Measurements from ENCODE around the gene SYT15B.
"Not testable (repeated sequence)": the region's sequence is repeated elsewhere in the genome, so short reads cannot be mapped to it uniquely, and the experiment has no call there.

SYT15B gene

GRCh38 chr10:47751821-47752220, 11.6 kb downstream of the SYT15B start:
- DNase-seq; H3K36me3 ChIP-seq; H3K27me3 ChIP-seq (ENCODE audit: insufficient read depth, low read depth, severe bottlenecking); H3K27ac ChIP-seq; H3K4me3 ChIP-seq (ENCODE audit: low read depth, low read length); H3K9me3 ChIP-seq (ENCODE audit: severe bottlenecking): not testable (repeated sequence)

- not testable (repeated sequence) for H3K27me3 ChIP-seq (ENCODE audit: insufficient read depth, low read depth, severe bottlenecking); H3K36me3 ChIP-seq
Observed at GRCh38 chr10:47750360-47750759, 13.0 kb downstream of the SYT15B start.

GRCh38 chr10:47746780-47747376, 16.5 kb downstream of the SYT15B start:
- not testable (repeated sequence) for H3K27ac ChIP-seq; H3K9me3 ChIP-seq (ENCODE audit: severe bottlenecking)

More at GRCh38 chr10:47750360-47750759, 13.0 kb downstream of the SYT15B start:
- H3K27ac ChIP-seq; H3K9me3 ChIP-seq (ENCODE audit: severe bottlenecking); H3K4me3 ChIP-seq (ENCODE audit: low read depth, low read length); DNase-seq: not testable (repeated sequence)

GRCh38 chr10:47744881-47745280, 18.5 kb downstream of the SYT15B start:
- not testable (repeated sequence) for H3K27ac ChIP-seq; H3K4me3 ChIP-seq (ENCODE audit: low read depth, low read length); DNase-seq; H3K36me3 ChIP-seq; H3K9me3 ChIP-seq (ENCODE audit: severe bottlenecking); H3K27me3 ChIP-seq (ENCODE audit: insufficient read depth, low read depth, severe bottlenecking)

More at GRCh38 chr10:47746780-47747376, 16.5 kb downstream of the SYT15B start:
- H3K36me3 ChIP-seq; DNase-seq; H3K4me3 ChIP-seq (ENCODE audit: low read depth, low read length); H3K27me3 ChIP-seq (ENCODE audit: insufficient read depth, low read depth, severe bottlenecking): not testable (repeated sequence)

GRCh38 chr10:47743611-47744550, 19.5 kb downstream of the SYT15B start:
- H3K27me3 ChIP-seq (ENCODE audit: insufficient read depth, low read depth, severe bottlenecking); H3K9me3 ChIP-seq (ENCODE audit: severe bottlenecking); H3K36me3 ChIP-seq; H3K27ac ChIP-seq: not testable (repeated sequence)
- peak overlapping the region; percentile 37 for H3K4me3 ChIP-seq (ENCODE audit: low read depth, low read length)
- DNase-seq: peak; percentile 66

- H3K36me3 ChIP-seq; DNase-seq; H3K27me3 ChIP-seq (ENCODE audit: insufficient read depth, low read depth, severe bottlenecking); H3K27ac ChIP-seq; H3K4me3 ChIP-seq (ENCODE audit: low read depth, low read length); H3K9me3 ChIP-seq (ENCODE audit: severe bottlenecking): not testable (repeated sequence)
Observed at GRCh38 chr10:47740868-47741267, 22.5 kb downstream of the SYT15B start.

- not testable (repeated sequence) for DNase-seq; H3K27me3 ChIP-seq (ENCODE audit: insufficient read depth, low read depth, severe bottlenecking); H3K36me3 ChIP-seq; H3K4me3 ChIP-seq (ENCODE audit: low read depth, low read length); H3K27ac ChIP-seq; H3K9me3 ChIP-seq (ENCODE audit: severe bottlenecking)
Observed at GRCh38 chr10:47730911-47731310, 32.5 kb downstream of the SYT15B start.

GRCh38 chr10:47725740-47726139, 37.7 kb downstream of the SYT15B start:
- H3K27me3 ChIP-seq (ENCODE audit: insufficient read depth, low read depth, severe bottlenecking); DNase-seq; H3K4me3 ChIP-seq (ENCODE audit: low read depth, low read length); H3K36me3 ChIP-seq; H3K27ac ChIP-seq; H3K9me3 ChIP-seq (ENCODE audit: severe bottlenecking): not testable (repeated sequence)

- DNase-seq; H3K27me3 ChIP-seq (ENCODE audit: insufficient read depth, low read depth, severe bottlenecking); H3K36me3 ChIP-seq; H3K4me3 ChIP-seq (ENCODE audit: low read depth, low read length); H3K27ac ChIP-seq; H3K9me3 ChIP-seq (ENCODE audit: severe bottlenecking): not testable (repeated sequence)
Observed at GRCh38 chr10:47725047-47725446, 38.3 kb downstream of the SYT15B start.

- H3K36me3 ChIP-seq; H3K4me3 ChIP-seq (ENCODE audit: low read depth, low read length); H3K27ac ChIP-seq; H3K27me3 ChIP-seq (ENCODE audit: insufficient read depth, low read depth, severe bottlenecking); H3K9me3 ChIP-seq (ENCODE audit: severe bottlenecking); DNase-seq: not testable (repeated sequence)
Observed at GRCh38 chr10:47724119-47724518, 39.3 kb downstream of the SYT15B start.

- not testable (repeated sequence) for DNase-seq; H3K9me3 ChIP-seq (ENCODE audit: severe bottlenecking); H3K27me3 ChIP-seq (ENCODE audit: insufficient read depth, low read depth, severe bottlenecking); H3K4me3 ChIP-seq (ENCODE audit: low read depth, low read length); H3K27ac ChIP-seq; H3K36me3 ChIP-seq
Observed at GRCh38 chr10:47723362-47723761, 40.0 kb downstream of the SYT15B start.

GRCh38 chr10:47717011-47717769, 46.2 kb downstream of the SYT15B start:
- not testable (repeated sequence) for H3K27ac ChIP-seq; H3K36me3 ChIP-seq; H3K9me3 ChIP-seq (ENCODE audit: severe bottlenecking); H3K4me3 ChIP-seq (ENCODE audit: low read depth, low read length); H3K27me3 ChIP-seq (ENCODE audit: insufficient read depth, low read depth, severe bottlenecking); DNase-seq

All from WERI-Rb-1 (cell line).